Hepatocyte (in vitro differentiated cells): Measurements from ENCODE around the gene DMD.

ENCODE experiments used
- CTCF ChIP-seq: fragments of 200-600 bp; sonication (generic); IDR thresholded peaks from 2 replicates; pipeline ENCODE4 v1.5.1; 2016; ENCODE audit warnings: antibody characterized with exemption, mild to moderate bottlenecking; ENCODE audit not compliant: poor library complexity
- EZH2 ChIP-seq: fragments of 200-600 bp; sonication (generic); IDR thresholded peaks from 2 replicates; pipeline ENCODE4 v1.6.1; 2016; ENCODE audit warnings: antibody characterized with exemption, mild to moderate bottlenecking, borderline replicate concordance
- EZH2phosphoT487 ChIP-seq: fragments of 200-600 bp; sonication (generic); IDR thresholded peaks from one replicate; pipeline ENCODE4 v1.6.1; 2018; ENCODE audit warnings: antibody characterized with exemption, mild to moderate bottlenecking, low read depth, moderate library complexity; ENCODE audit not compliant: unreplicated experiment, severe bottlenecking

- no peak for TF ChIP-seq CTCF
- no peak for TF ChIP-seq EZH2
- TF ChIP-seq EZH2phosphoT487, result no peak
These were observed 469.4 kb downstream of the DMD start for GRCh38 chrX:32741910-32742309.
